Measurements from ENCODE around the gene UQCR11. TPM values are rescaled to one million over a fixed set of nuclear protein-coding genes. Genes with fewer than 3 reads are reported as not detected.

Gene UQCR11
- total and polyA plus RNA-seq, 2 experiments from 2014 or later: 56.6 to 684 TPM

DNA sequence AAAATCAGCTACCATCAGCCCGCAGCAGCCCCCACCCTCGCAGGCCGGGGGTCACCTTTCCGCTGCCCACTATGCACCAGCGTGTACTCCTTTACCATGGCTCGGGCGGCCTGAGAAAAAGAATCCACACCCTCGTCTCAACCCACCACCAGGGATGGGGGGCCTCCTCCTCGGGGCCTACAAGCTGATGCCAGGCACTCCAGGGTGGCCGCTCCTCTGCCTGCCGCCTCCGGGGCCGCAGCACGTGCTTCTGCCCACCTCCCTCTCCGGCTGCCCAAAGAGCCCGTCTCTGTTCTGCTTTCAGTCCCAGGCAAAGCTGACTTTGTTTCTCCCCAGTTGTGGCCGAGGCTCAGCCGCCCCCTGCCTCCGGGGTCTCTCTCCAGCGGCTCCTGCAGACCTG lies 26.0 kb downstream of the UQCR11 start:
- H3K36me3 ChIP-seq (replicated peaks; ENCODE audit: insufficient read depth, low read depth): no peaks in the 10 kb centered on the region

DNA sequence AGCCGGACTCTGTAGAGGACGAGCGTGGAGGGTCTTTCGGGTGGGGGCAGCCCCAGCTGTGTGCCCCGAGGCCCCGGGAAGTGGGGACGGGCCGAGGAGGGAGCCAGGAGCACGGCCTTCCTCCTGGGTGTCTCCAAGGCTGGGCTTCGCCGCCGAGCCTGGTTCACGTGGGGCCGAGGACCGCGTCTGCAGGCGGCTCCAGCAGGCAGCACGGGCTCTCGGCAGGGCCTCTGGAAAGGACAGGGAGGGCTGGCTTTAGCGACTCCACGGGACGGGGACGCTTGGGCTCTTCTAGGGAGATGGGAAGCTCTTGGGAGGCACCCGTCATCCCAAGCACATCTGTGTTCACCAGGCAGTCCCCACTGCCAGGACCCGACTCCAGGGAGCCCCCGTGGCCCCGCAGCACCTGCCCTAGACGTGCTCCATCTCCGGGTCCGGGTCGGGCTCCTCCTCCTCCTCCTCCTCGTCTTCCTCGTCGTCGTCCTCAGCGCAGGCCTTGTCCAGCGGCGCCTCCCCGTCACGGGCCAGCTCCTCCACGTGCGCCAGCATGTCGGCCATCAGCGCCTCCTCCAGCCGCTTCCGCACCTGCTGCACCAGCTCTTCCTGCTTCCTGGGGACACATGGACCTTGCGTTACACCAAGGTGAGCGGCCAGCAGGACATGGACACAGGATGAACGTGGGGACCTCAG lies 27.2 kb downstream of the UQCR11 start:
- no peak overlapping the region for H2AFZ ChIP-seq
- peaks cover 7% of the 10 kb centered on the region for H3K79me2 ChIP-seq
- no peak for DNase-seq (ENCODE audit: low spot score)
- H3K4me1 ChIP-seq (ENCODE audit: insufficient read depth): no peaks in the 10 kb centered on the region
- WGBS (ENCODE audit: low lambda C conversion rate, missing lambda C conversion rate): 96% methylated on average over 45 of the region's 49 CpGs
- no peaks in the 10 kb centered on the region for H3K27me3 ChIP-seq
- H3K4me3 ChIP-seq: no peak overlapping the region
- no peaks in the 10 kb centered on the region for H3K36me3 ChIP-seq (replicated peaks; ENCODE audit: insufficient read depth, low read depth)
- H3K27ac ChIP-seq: no peak overlapping the region
- no peaks in the 10 kb centered on the region for H3K9me3 ChIP-seq (ENCODE audit: low read depth)
- peaks cover 4% of the 10 kb centered on the region for H4K20me1 ChIP-seq (ENCODE audit: insufficient read depth, poor library complexity, severe bottlenecking)
- no peak overlapping the region for H3K4me2 ChIP-seq
- no peaks in the 10 kb centered on the region for H3K9me2 ChIP-seq (replicated peaks; ENCODE audit: insufficient read depth)
- TF ChIP-seq, protein P1, sequence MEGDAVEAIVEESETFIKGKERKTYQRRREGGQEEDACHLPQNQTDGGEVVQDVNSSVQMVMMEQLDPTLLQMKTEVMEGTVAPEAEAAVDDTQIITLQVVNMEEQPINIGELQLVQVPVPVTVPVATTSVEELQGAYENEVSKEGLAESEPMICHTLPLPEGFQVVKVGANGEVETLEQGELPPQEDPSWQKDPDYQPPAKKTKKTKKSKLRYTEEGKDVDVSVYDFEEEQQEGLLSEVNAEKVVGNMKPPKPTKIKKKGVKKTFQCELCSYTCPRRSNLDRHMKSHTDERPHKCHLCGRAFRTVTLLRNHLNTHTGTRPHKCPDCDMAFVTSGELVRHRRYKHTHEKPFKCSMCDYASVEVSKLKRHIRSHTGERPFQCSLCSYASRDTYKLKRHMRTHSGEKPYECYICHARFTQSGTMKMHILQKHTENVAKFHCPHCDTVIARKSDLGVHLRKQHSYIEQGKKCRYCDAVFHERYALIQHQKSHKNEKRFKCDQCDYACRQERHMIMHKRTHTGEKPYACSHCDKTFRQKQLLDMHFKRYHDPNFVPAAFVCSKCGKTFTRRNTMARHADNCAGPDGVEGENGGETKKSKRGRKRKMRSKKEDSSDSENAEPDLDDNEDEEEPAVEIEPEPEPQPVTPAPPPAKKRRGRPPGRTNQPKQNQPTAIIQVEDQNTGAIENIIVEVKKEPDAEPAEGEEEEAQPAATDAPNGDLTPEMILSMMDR (IDR thresholded peaks at IDR 0.05; ENCODE audit: poor library complexity): no peak
- TF ChIP-seq EZH2 (IDR thresholded peaks at IDR 0.05; ENCODE audit: borderline replicate concordance): no peak
- no peak for TF ChIP-seq EZH2phosphoT487 (IDR thresholded peaks at IDR 0.05; ENCODE audit: low read depth, severe bottlenecking, unreplicated experiment)

More for the DNA sequence above, 26.0 kb downstream of the UQCR11 start:
- Histone ChIP-seq H2AFZ (no peak overlapping the region), H3K9me3 (ENCODE audit: low read depth) (no peaks in the 10 kb centered on the region), H3K27ac (no peak overlapping the region), H3K4me1 (ENCODE audit: insufficient read depth) (no peaks in the 10 kb centered on the region), H3K27me3 (no peaks in the 10 kb centered on the region), H4K20me1 (ENCODE audit: insufficient read depth, poor library complexity, severe bottlenecking) (peaks cover 4% of the 10 kb centered on the region), H3K4me3 (no peak overlapping the region), H3K9me2 (replicated peaks; ENCODE audit: insufficient read depth) (no peaks in the 10 kb centered on the region), H3K4me2 (no peak overlapping the region), H3K79me2 (peaks cover 10% of the 10 kb centered on the region)
- TF ChIP-seq EZH2phosphoT487 (IDR thresholded peaks at IDR 0.05; ENCODE audit: low read depth, severe bottlenecking, unreplicated experiment): no peak
- TF ChIP-seq, protein P1 (IDR thresholded peaks at IDR 0.05; ENCODE audit: poor library complexity): no peak
- TF ChIP-seq EZH2 (IDR thresholded peaks at IDR 0.05; ENCODE audit: borderline replicate concordance): no peak
- DNase-seq (ENCODE audit: low spot score): no peak
- 98% methylated on average over 19 of the region's 20 CpGs for WGBS (ENCODE audit: low lambda C conversion rate, missing lambda C conversion rate)

GRCh38 chr19:1577090-1577928 lies 28.0 kb downstream of the UQCR11 start:
- no peaks in the 10 kb centered on the region for H3K4me1 ChIP-seq (ENCODE audit: insufficient read depth)
- H3K36me3 ChIP-seq (replicated peaks; ENCODE audit: insufficient read depth, low read depth): no peaks in the 10 kb centered on the region
- no peak for DNase-seq (ENCODE audit: low spot score)
- no peak for TF ChIP-seq EZH2phosphoT487 (IDR thresholded peaks at IDR 0.05; ENCODE audit: low read depth, severe bottlenecking, unreplicated experiment)
- TF ChIP-seq, protein P1 (IDR thresholded peaks at IDR 0.05; ENCODE audit: poor library complexity): no peak
- TF ChIP-seq EZH2 (IDR thresholded peaks at IDR 0.05; ENCODE audit: borderline replicate concordance): no peak
- H3K9me2 ChIP-seq (replicated peaks; ENCODE audit: insufficient read depth): no peaks in the 10 kb centered on the region
- H3K9me3 ChIP-seq (ENCODE audit: low read depth): no peaks in the 10 kb centered on the region
- H3K27ac ChIP-seq: no peak overlapping the region
- WGBS (ENCODE audit: low lambda C conversion rate, missing lambda C conversion rate): 96% methylated on average over 41 of the region's 41 CpGs
- no peak overlapping the region for H3K4me3 ChIP-seq
- H3K27me3 ChIP-seq: no peaks in the 10 kb centered on the region
- H4K20me1 ChIP-seq (ENCODE audit: insufficient read depth, poor library complexity, severe bottlenecking): peaks cover 4% of the 10 kb centered on the region
- no peak overlapping the region for H2AFZ ChIP-seq
- no peak overlapping the region for H3K4me2 ChIP-seq
- H3K79me2 ChIP-seq: no peaks in the 10 kb centered on the region

All from hepatocyte (in vitro differentiated cells).